ENCODE measurements around the gene TMEM131.

- TF ChIP-seq CTCF (IDR thresholded peaks at IDR 0.05), result no peak
- no peak for TF ChIP-seq POLR2A (IDR thresholded peaks at IDR 0.05)
These were observed 235.2 kb downstream of the TMEM131 start for GRCh38 chr2:97760480-97761049.

All from heart left ventricle (tissue), 13 donors.